Fibroblast of skin of right biceps (primary cell): ENCODE results near the gene TRANK1.
"Not testable (repeated sequence)": the region's sequence is repeated elsewhere in the genome, so short reads cannot be mapped to it uniquely, and the experiment has no call there.

Source experiments
- DNase-seq: peaks from one replicate; pipeline ENCODE4 v3.0.0-alpha.2; 2013

TRANK1 gene

DNA sequence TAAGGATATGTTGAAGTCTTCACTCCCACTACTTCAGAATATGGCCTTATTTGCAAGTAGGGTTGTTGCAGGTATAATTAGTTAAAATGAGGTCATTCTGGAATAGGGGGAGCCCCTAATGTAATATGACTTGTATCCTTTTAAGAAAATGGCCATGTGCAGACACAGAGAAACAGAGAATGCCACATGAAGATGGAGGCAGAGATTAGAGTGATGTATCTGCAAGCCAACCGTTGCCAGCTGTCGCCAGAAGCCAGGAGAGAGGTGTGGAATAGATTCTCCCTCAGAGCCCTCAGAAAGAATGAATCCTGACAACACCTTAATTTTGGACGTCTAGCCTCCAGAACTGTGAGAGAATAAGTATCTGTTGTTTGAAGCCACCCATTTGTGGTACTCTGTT lies 11.3 kb upstream of the TRANK1 start:
- DNase-seq = no peak

DNA sequence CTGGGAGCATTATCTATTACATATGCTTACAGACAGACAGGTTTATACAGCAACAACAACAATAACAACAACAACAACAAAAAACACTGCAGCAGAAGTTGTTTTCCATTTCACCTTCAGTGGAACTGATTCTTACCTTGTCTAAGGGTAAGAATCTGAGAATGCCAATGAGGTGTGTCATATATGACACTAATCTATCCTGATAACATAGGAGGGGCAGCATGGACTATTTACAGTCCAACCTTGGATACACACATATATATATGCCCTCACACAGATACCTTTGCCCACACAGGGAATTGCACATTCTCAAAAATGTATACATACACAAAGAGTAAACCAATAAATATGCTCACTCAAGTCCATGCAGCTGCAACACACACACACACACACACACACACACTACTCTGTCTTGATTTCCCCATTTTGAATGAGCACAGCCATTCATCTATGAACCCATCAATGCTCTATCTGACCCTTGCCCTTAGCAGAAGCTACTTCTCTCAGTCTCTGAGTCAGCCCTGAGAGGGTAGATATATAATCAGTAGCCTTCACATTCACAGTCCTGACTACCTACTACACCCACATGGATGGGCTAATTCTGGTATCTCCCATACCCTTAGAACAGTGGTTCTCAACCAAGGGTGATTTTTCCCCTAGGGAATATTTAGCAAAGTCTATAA lies 9.7 kb upstream of the TRANK1 start:
- DNase-seq = no peak

DNA sequence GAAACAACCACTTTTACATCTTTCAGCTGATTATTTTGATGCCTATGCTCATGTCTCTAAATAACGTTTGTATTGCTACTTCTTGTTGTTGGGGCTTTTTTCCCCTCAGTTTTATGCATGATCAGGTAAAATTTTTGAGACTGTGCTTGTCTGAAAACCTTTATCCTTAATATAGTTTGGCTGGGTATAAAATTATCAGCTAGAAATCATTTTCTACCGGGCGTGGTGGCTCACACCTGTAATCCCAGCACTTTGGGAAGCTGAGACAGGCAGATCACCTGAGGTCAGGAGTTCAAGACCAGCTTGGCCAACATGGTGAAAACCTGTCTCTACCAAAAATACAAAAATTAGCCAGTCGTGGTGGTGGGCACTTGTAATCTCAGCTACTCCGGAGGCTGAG lies 3.0 kb upstream of the TRANK1 start:
- not testable (repeated sequence) for DNase-seq

DNA sequence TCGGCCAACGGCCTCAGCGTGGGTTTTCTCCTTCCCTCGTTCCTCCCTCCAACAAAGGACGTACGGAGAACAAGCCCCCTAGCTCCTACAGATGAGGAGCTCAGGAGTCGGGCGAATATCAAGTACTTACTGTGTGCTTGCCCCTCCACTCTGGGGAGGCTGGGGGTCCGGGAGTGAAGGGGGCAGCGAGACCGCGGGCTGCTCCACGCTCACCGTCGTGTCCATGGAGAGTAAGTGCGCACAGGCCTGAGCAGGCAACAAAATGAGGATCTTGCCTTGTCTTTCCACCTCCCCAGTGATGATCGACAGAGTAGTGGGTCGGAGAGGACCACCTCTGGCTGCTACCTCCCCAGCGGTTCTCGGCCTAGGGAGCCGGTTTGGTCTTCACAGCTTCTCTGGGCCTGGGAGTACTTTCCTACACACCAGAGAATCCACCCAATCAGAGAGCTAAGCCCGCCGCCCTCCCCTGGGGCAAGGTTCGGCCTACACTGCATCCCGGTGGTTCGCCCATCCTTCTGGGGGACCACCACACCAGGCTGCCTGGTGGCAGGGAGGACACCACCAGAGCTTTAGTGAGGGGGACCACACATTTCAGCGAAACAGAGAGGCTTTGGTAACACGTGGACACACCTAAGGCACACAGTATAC lies 603 bp upstream of the TRANK1 start:
- no peak for DNase-seq

DNA sequence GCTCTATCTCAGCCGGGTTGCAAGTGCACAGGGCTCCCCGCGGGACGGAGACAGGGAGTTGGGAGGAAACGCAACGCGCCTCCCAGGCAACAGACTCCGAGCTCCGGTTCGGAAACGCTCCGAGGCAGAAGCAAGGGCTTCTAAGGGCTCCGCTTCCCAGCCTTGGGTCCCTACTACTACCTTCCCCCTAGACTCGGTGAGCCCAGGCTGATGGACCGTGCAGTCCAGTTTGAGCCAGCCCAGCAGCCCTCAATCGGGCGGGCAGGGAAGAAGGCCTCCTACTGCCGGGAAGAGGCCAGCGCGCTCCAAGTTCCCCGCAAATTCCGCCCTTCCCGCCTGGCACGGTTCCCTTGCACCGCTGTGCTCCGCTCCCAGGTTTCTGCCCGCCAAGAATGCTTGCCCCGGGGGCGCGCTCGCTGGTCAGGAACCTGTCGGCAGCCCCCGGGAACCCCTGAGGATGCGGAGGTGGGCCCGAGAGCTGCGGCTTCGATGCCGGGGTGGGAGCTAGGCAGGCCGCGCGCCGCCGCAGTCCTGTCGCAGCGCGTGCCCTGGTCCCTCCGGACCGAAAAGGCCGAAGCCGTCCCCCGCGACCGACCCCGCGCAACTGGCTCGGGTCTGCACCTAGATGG lies 728 bp downstream of the TRANK1 start:
- DNase-seq = peak; percentile 65

DNA sequence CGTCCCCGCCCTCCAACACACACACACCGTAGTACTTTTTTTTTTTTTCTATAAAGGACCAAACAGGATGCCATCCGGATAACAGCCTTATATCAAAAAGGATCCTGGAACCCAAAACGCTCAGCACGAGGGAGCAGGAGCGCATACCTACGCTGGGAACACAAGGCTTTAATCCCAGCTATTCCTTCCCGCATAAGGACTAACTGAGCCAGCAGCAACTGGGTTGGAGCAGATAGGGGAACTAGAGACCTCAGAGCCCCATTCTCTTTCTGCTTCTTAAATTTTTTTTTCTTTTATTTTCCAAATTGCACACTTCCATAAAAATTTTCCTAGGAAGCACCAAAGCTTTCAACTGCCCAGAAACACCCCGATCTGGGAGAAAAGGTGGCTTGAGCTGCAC lies 1.3 kb downstream of the TRANK1 start:
- no peak for DNase-seq

DNA sequence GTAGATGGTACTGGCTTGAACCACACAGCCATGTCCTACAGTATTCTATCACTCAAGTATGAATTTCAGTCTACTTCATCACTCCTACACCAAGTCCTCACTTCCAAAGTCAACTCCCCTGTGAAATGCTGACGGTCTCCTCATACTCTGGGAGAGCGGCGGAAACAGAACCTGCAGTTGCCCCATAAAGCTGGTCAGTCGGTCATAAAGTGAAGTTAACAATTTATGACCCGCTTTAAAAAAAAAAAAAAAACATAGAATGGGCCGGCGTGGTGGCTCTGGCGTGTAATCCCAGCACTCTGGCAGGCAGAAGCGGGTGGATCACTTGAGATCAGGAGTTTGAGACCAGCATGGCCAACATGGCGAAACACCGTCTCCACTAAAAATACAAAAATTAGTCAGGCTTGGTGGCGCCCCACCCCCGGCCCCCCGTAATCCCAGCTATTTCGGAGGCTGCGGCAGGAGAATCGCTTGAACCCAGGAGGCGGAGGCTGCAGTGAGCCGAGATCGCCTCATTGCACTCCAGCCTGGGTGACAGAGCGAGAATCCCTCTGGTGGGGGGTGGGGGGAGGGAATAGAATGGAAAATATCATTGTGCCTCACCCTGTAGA lies 2.1 kb downstream of the TRANK1 start:
- no peak for DNase-seq

DNA sequence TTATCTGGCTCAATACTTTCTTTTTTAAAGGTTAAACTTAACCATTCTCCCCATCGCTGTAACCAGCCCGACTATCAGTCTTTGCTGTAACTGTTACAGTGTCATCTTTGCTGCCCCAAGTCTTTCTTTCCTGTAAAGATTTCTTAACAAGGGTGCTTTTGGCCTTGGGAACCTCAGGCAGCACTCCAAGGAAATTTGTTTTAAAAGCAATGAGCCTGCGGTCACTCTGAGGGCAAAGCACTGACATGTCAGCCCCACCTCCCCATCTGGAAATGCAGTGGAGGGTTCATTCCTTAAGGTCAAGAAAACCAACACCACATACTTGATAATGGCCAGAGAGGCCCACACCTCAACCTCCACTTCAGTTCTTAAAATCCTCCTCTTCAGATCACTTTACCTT lies 3.2 kb downstream of the TRANK1 start:
- DNase-seq = no peak

DNA sequence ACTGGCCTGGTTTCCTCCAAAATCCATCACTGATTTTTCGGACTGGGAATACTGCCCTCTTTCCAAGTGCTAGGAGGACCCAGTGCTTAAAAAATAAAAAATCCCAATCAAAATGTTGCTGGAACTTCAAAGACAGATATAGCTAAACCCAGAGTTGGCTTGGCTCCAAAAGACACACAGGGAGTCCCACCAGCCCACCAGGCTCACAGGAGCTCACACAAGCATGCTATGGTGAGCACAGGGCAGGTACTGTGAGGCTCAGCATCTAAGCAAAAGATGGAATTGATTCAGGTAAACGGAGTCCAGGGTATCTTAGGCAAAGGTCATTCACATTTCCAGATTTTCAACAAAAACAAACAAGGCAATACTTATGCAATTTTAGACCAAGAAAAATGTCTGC lies 3.7 kb downstream of the TRANK1 start:
- DNase-seq = no peak

DNA sequence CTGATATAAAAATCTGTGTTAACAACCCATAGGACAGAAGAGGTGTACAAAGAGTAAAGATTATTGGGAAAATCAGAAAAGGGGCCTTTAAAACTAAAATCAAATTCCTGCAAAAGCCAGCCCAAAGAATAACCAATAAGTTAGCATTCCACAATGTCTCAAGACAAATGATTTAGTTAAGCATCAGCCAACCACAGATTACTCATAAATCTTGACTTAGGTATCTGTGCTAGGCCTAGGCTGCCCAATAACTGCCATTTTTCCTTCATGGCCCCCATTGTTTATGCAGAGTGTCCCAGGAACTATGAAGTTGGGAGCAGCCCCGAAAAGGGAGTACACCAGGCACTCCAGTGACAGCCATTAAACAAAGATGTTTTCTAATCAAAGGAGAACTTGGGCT lies 7.4 kb downstream of the TRANK1 start:
- DNase-seq = peak; percentile 29

DNA sequence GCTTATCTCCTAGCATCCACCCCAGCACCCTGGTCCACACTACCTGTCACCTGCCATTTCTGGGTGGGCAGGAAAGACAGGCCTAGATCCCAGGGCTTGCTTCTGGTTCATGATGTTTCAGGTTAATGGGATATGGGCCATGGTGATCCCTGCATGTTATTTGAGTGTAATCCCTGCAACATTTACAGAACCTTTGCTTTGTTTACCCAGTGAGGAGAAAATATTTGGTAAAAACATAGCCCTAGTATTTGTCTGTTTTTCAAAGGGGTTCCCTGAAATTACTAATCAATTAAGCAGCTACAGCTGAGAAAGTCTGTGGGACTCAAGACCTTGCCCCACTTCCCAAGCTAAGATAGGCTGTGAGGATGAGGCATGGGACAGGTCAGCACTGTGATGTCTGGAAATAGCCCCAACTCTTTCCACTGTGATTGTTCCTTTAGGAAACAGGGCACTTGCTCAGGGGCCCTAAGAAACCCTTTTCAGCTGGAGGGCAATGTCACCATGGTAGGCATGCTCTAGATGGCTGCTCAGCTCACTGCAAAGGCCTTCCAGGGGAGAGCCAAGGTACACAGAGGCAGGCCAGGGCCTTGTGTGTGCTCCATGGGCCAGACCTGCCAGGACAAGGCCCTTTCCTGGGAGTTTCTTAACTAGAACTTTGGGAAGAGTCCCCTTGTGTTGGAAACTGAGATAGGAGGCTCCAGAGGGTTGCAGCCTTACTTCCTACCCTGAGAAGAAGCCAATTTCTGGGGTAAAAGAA lies 11.1 kb downstream of the TRANK1 start:
- DNase-seq = no peak

DNA sequence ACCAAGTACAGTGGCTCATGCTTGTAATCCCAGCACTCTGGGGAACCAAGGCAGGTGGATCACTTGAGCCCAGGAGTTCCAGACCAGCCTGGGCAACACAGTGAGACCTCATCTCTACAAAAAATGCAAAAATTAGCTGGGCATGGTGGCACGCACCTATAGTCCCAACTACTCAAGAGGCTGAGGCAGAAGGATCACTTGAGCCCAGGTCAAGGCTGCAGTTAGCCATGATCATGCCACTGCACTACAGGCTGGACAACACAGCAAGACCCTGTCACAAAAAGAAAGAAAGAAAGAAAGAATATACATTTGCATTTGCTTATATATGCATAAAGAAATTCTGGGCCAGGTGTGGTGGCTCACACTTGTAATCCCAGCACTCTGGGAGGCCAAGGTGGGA lies 13.4 kb downstream of the TRANK1 start:
- DNase-seq = not testable (repeated sequence)

DNA sequence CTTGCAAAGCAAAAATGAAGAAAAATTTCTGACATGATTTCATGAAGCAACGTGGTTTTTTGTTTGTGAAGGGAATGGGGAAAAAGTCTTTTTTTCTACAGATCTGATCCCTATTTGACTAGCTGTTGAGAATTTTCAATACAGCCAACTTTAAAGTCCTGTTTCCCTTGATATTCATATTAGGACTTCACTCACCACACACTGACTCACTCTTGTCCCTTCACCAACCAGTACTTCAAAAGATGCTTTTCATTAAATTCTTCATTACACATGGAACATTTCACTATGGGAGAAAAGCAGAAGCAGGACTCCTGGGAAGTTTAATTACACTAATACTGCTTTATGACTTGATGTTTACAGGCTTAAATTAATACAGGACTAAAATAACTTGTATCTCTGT lies 16.6 kb downstream of the TRANK1 start:
- no peak for DNase-seq

DNA sequence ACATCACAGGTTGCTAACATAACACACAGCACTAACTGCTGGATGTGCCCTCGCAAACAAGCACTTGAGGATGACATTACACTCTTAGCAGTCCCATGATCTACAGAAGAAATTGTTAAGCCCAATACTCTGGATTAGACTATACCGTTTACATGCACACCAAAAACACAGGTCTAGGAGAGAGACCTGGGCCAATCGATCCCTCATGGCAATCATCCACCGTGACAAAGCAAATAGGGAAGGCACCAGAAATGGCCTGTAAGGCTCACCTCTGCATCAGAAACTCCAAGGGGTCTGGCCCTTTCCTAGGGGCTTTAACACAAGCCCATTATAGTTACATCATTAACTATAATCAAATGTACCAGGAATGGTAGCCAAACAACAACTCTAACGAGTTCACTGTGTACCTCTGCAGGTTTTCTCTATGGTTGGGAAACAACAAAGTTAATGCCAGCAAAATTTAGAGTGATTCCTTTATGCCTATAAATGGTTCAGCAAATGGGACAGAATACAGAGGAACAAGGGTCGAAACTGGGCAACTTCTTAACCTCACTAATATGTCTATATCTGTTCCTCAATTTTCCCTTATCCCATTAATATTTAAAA lies 18.5 kb downstream of the TRANK1 start:
- no peak for DNase-seq

DNA sequence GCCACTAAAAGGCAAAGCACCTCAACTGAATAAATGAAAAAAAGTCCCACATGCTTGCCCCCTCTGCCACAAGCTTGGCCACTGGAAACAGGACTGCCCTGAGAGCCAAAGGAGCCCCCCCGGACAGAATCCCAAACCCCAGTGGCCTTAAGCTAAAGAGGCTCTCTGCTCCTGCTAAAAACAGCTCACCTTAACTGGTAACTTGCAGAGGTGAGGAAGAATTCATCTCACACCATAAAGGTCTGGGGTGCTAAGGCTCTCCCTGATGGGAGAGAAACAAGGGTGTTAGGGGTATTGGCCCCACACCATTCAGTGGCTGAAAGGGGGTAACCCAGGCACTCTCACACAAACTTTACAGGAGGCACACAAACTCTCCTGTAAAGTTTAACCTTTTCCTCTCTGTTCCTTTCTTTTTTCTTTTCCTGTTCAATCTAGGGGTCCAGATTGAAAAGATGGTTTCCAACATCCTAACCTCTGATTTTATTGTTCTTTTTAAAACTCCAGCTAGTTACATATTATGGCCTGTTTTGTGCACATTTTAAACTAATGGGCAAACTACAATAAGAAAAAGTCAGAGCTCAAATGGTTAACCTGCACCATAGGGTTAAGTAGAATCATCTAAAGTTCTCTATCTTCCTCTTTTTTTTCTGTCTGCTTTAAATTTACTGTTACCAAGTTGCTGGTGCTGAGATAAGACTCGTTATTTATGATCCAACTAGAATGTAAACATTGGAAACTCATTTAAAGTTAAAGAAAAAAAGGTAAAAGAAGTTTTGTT lies 19.9 kb downstream of the TRANK1 start:
- DNase-seq = no peak

DNA sequence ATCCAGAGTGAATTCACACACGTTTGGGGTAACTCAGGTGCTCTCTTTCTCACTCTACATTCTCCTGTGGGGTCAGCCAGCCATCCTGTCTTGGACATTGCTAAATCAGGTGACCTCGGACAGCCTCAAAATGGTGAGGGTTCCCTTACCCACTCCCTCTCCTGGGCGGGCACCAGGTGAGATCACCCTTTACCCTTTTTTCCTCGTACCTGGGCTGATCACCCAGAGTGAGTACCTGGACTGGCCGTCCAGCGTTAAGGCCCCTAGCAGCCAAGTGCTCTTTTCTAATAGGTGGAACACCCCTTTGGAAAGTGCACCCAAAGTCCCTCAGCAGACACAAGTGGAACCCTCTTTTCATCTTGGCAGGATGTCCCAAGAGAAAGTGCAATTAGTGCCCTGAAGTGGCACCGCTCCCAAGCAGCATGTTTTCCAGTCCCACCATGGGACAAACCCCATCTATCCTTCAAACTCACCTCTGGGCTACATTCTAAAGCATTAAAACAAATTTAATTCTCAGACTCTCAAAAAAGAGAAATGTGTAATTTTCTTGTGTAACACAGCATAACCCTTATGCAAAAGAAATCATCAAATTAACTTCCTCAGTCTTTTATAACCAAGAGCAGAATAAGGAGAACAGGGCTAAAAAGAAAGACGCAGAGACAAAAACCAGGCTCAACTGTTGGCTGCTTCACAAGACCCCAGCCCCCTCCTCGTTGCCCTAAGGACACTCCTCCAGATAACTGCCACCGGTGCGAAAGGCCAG lies 20.7 kb downstream of the TRANK1 start:
- DNase-seq = no peak

DNA sequence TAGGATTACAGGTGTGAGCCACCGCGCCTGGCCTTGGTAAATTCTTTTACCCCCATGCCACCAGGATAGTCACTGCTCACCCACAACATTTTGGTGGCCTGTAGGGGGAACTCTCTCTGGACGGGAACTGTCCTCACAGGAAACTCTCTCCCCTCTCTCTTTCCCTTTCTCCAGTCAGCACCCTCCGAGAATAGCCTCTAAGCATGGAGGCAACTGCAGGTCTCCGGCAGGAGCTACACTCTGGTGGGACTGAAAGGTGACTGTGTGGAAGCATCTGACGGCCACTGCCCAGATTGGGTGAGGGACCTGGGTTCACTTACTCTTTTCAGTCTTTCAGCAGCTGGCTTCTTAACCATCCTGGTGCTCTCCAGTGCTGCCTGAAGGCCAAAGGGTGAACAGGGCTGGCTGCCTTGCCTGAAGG lies 21.3 kb downstream of the TRANK1 start:
- no peak for DNase-seq

DNA sequence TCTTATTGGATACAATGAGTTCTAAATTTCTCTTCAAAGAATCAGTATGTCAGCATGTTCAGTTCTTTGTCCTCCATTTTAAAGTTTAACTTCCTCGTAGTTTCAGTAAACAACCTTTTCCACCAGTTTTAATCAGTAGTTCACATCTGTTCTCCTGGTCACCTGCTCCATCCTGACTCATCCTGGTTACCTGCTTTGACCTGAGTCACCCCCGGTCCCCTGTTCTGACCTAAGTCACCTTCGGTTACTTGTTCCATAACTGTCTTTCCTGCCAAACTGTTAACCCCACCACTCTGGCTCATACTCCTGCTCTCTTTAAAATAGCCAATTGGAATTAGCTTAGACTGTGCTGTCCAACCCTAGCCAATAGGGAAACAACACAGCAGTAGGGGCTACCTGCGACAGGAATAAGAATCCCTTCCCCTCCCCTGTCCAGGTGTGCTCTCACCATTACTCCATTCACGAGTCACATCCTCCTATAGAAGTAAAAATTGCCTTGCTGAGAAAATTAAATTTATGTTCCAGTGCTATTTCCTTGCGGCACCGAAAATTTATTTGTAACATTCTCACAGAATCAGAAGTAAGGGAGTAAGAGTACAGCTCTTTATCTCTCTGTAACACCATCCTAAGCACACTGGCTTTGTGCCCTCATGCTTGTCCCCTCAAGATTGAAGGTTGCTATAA lies 23.8 kb downstream of the TRANK1 start:
- DNase-seq = no peak

DNA sequence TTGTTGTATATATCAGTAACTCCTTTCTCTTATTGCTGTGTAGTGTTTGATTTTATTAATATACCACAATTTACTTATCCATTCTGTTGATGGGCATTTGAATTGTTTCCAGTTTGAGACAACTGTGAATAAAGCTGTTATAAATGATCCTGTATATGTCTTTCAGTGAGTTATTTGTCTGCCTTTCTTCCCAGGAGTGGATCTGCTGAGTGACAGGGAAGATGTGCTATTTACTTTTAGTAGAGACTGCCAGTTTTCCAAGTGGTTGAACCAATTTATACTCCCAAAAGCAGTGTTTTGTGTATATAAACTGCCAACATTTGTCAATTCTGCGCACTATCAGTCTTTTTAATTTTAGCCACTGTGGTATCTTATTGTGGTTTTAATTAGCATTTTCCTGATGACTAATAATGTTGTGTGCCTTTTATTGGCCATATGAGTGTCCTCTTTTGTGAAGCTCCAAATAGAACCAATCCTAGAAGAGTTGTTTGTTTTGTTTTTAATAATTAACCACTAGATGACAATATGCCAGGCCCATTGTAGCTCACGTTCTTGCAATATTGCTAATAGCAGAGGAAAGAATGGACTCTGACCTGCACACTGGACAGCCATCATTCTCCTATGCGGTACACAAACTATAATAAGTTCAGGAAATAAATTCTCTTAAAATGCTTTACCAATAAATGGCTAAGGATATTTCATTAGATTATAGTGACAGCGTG lies 25.3 kb downstream of the TRANK1 start:
- DNase-seq = no peak

DNA sequence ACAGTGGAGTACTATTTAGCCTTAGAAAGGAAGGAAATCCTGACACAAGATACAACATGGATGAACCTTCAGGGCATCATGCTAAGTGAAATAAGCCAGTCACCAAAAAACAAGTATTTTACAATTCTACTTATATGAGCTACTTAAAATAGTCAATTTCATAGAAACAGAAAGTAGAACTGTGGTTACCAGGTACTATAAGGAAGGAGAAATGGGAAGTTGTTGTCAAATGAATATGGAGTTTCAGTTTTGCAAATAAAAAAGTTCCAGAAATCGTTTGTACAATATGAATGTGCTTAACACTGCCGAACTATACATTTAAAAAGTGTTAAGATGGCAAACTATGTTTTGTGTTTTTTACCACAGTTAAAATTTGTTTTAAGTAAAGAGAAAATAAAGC lies 26.8 kb downstream of the TRANK1 start:
- DNase-seq = no peak
